Measurements from ENCODE around the gene AQP9.
"Not testable (repeated sequence)": the region's sequence is repeated elsewhere in the genome, so short reads cannot be mapped to it uniquely, and the experiment has no call there.

Gene AQP9

DNA sequence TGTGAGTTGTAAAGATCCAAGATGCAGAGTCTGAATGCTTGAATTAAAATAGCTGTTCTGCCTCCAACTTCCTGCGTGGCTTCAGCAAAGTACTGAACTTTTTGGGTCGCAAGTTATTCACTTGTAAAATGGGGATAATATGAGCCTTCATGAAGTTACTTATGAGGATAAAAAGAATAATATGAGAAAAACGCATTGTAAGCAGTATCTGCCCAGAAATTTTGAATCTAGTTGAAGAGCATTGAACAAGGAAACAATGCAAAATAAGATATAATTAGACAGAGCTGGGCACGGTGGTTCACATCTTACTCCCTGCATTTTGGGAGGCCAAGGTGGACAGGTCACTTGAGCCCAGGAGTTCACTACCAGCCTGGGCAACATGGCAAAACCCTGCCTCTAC is 37.8 kb downstream of the AQP9 start:
- in situ Hi-C loops (cut with MboI; ENCODE audit: low sequenced_read_pairs) = loop anchor here (25.0 kb wide), 2 partner anchors 289 to 614 kb away; no protein-coding TSS in a partner anchor

DNA sequence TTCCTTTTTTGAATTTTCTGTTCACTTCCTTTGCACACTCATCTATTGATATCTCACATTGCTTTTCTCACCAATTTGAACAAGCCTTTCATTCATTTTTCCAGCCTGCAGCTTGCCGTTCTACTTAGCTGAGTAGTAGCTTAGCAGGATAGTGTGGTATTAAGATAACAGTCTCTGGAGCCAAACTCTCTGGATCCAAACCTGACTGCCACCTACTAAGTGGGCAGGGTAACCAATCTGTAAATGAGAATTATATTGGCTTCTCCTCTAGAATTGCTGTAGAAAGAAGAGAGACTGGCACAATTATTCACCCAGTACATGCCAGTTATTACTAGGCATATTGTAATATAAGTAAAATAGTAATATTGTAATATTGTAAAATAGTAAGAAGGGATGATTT is 40.5 kb downstream of the AQP9 start:
- in situ Hi-C loops (cut with MboI; ENCODE audit: low sequenced_read_pairs) = loop anchor here (25.0 kb wide), 2 partner anchors 291 to 616 kb away; no protein-coding TSS in a partner anchor

DNA sequence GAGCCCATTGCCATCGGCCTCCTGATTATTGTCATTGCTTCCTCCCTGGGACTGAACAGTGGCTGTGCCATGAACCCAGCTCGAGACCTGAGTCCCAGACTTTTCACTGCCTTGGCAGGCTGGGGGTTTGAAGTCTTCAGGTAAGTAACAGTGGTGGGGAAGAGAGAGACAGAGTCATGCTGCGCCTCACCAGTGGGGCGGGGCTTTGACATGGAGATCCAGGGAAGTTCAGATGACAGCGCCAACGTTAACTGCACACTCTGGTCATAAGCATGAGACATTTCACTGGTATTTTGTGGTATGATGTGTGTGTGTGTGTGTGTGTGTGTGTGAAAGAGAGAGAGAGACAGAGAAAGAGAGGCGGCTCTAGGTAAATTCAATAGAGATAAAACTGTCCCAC is 41.0 kb downstream of the AQP9 start:
- in situ Hi-C loops (cut with MboI; ENCODE audit: low sequenced_read_pairs) = loop anchor here (25.0 kb wide), 2 partner anchors 292 to 617 kb away; no protein-coding TSS in a partner anchor

DNA sequence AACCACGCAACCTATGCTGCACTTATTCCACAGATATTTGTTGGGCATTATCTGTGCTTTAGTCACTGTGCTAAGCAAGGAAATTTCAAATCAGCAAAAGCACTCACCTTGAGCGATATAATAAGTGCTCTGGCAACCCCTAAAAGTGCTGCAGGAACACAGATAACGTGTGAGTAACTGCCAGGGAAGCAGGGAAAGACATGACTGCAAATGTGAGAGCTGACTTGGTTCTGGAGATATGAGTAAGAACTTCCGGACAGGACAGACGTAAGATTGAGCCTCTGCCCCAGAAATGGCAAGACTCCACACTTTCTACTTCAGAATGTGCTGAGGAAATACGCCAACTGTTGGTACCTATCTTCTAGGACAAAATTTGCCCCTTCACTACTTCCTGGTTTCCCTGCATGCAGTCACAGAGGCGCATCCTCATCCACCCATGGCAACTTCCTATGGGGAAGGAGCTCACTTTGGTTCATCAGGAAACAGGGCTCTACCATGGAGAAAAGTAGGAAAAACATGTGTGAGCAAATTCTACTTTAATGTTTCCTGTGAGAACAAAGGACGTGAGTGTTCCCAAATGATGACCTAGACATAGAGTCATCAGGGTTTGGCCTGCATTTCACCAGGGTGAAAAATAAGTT is 41.7 kb downstream of the AQP9 start:
- in situ Hi-C loops (cut with MboI; ENCODE audit: low sequenced_read_pairs) = loop anchor here (25.0 kb wide), 2 partner anchors 293 to 618 kb away; no protein-coding TSS in a partner anchor

DNA sequence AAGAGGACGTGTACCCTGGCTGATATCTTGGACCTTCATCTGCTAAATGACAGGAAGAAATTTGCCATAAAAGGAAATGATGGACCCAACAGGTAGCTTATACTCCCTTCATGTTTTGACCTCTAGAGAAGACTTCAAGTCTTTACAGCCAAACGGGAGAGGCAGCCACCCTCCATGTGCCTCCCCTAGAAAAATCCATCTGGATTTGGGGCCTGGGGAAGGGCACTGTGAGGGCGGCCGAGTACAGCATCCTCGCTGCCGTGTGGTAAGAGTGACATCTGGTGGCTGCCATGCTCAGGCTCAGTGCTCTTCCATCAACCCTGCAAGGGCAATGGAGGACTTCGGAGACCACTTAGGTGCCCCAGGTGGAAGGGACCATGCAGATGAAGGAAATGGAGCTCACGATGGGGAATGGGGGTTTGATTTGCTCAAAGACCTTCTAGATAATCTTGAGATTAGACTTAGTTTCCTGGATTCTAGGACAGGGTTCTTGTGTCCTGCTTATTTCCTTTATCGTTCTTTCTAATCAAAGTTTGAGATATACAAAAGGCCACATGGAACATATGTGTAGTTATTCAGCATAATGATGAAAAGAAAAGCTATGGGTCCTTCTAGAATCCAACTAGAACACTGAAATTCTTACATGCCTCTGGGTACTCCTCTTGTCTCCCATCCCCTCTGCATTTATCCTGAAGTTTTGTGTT is 44.4 kb downstream of the AQP9 start:
- in situ Hi-C loops (cut with MboI; ENCODE audit: low sequenced_read_pairs) = loop anchor here (25.0 kb wide), 2 partner anchors 295 to 620 kb away; no protein-coding TSS in a partner anchor

DNA sequence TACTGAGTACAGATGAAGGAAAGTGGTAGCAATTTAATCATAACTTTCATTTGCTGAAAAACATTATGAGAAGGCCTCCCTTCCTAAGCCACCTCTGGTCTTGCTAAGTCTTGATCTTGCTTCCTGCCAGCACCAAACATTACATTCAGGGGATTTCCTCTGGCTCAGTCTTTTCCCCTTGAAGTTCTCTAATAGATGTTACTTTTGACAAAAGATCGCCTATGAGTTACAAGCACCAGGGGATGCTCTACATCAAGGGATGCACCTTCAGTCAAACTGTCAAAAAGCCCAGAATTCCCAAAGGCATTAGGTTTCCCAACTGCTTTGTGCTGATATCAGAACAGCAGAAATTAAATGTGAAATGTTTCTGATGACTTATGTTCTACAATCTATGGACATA is 47.3 kb downstream of the AQP9 start:
- in situ Hi-C loops (cut with MboI; ENCODE audit: low sequenced_read_pairs) = loop anchor here (25.0 kb wide), 2 partner anchors 298 to 623 kb away; no protein-coding TSS in a partner anchor

DNA sequence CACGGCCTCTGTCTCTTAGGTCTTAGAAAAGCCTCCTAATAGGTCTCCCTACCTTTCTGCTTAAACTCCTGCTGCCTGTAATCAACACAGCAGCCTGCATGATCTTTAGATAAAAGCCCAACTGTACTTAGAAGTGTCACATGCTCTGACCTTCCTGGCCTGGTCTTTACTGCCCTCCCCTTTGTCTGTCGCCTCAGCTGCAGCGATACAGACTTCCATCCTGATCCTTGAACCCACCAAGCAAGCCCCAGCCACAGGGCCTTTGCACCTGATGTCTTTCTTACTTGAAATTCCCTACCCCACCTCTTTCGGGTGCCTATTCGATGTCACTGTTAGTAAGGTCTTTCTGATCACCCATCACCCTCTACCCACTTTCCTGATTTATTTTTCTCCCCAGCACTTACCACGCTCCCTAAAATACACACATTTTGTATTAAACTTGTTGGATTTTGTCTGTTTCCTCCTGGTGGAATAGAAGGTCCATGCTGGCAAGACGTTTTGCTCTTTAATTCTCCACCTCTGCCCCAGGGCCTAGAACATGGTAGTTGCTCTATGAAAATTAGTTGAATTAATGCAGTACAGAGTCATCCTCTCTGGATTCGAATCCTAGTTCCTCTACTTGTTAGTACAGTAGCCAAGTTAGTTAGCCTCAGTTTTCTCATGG is 51.1 kb downstream of the AQP9 start:
- in situ Hi-C loops (cut with MboI; ENCODE audit: low sequenced_read_pairs) = loop anchor here (25.0 kb wide), 2 partner anchors 302 to 627 kb away; no protein-coding TSS in a partner anchor

DNA sequence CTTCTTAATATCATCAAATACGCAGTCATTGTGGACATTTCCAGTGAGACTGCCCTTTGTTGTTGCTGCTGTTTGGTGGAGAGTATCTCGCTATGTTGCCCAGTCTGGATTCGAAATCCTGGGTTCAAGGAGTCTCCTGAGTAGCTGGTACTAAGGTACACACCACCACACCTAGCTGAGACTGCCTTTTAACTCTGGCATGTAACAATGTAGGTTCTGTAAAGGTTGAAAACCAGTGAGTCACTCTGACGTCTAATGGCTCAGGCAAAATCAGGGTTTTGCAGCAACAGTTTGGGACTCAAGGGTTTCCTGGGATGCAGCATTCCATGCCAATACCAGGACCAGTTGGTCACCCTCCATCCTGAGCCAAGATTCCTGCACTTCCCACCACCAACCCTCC is 52.2 kb downstream of the AQP9 start:
- in situ Hi-C loops (cut with MboI; ENCODE audit: low sequenced_read_pairs) = loop anchor here (25.0 kb wide), 2 partner anchors 303 to 628 kb away; no protein-coding TSS in a partner anchor

DNA sequence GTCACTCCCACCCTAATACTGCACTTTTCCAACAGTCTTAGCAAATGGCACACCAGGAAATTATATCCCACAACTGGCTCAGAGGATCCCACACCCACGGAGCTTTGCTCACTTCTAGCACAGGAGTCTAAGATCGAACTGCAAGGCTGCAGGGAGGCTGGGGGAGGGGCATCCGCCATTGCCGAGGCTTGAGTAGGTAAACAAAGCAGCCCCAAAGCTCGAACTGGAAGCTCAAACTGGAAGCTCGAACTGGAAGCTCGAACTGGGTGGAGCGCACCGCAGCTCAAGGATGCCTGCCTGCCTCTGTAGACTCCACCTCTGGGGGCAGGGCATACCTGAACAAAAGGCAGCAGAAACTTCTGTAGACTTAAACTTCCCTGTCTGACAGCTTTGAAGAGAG is 55.5 kb downstream of the AQP9 start:
- in situ Hi-C loops (cut with MboI; ENCODE audit: low sequenced_read_pairs) = loop anchor here (25.0 kb wide), 2 partner anchors 306 to 631 kb away; no protein-coding TSS in a partner anchor

DNA sequence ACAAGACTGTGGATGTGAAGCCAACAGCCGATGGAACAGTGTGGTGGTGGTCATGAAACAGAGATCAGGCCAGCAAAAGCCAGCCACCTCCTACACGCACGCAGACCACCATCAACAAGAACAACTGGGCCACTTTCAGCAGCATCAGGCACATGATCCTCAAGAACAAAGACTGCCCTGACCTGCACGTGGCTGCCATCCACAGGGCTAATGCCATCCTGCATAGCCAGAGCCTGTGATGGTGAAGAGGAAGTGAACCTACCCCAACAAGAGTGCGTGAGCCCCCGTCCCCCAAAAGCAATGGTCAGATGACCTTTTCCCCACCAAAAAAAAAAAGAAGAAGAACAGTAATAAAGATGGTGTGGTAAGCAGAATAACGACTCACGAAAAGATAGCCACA is 62.6 kb downstream of the AQP9 start:
- in situ Hi-C loops (cut with MboI; ENCODE audit: low sequenced_read_pairs) = no loop called here

DNA sequence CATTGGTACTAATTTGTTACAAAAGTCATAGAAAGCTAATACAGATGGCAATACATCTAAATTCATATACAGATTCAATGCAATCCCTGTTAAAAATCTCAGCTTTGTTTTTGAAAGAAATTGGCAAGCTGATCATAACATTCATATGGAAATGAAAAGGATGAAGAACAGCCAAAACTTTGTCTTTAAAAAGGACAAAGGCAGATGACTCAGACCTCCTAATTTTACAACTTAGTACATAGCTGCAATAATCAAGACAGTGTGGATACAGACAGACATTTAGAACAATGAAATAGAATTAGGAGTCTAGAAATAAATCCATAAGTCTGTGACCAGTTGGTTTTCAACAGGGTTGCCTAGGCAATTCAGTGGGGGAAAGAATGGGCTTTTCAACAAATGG is 63.3 kb downstream of the AQP9 start:
- in situ Hi-C loops (cut with MboI; ENCODE audit: low sequenced_read_pairs) = no loop called here

DNA sequence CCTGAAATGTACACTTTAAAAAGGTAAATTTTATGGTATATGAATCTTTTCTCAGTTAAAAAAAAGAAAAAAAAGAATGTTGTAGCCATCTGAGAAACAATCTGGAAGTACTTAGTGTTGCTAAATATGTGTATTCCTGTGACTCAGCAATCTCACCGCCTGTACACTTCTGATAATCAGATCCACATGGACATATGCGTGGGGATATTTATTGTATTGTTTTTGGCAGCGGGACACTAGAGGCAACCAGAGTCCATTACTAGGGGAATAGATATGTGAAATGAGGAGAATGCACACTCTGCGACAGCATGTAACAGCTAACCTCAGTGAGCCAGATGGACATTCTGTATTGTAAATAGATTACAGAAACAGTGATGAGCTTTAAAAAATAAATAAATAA is 65.4 kb downstream of the AQP9 start:
- in situ Hi-C loops (cut with MboI; ENCODE audit: low sequenced_read_pairs) = no loop called here

DNA sequence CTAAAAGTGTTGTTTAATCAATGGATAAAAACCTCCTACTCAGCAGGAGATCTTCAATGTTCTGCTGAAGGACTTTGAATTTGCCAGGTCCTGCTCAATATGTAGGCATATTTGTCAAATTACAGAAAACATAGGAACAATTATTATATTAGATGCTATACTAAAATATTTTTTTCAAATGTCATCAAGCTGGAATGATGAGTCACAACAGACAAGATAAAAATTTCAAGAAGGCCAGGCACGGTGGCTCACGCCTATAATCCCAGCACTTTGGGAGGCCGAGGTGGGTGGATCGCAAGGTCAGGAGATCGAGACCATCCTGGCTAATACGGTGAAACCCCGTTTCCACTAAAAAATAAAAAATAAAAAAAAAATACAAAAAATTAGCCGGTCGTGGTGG is 68.0 kb downstream of the AQP9 start:
- in situ Hi-C loops (cut with MboI; ENCODE audit: low sequenced_read_pairs) = no loop called here

DNA sequence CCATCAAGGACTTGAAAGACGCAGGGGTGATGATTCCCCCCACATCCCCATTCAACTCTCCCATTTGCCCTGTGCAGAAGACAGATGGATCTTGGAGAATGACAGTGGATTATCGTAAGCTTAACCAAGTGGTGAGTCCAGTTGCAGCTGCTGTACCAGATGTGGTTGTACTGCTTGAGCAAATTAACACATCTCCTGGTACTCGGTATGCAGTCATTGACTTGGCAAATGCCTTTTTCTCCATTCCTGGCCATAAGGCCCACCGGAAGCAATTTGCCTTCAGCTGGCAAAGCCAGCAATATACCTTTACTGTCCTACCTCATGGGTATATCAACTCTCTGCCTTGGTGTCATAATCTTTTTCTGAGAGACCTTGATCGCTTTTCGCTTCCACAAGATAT is 70.0 kb downstream of the AQP9 start:
- in situ Hi-C loops (cut with MboI; ENCODE audit: low sequenced_read_pairs) = not testable (repeated sequence)

DNA sequence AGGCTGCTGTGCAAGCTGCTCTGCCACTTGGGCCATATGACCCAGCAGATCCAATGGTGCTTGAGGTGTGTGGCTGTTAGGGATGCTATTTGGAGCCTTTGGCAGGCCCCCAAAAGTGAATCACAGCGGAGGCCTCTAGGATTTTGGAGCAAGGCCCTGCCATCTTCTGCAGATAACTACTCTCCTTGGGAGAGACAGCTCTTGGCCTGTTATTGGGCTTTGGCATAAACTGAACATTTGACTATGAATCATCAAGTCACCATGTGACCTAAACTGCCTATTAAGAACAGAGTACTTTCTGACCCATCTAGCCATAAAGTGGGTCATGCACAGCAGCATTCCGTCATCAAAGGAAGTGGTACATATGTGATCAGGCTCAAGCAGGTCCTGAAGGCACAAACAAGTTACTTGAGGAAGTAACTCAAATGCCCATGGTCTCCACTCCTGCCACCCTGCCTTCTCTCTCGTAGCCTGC is 70.9 kb downstream of the AQP9 start:
- in situ Hi-C loops (cut with MboI; ENCODE audit: low sequenced_read_pairs) = not testable (repeated sequence)

DNA sequence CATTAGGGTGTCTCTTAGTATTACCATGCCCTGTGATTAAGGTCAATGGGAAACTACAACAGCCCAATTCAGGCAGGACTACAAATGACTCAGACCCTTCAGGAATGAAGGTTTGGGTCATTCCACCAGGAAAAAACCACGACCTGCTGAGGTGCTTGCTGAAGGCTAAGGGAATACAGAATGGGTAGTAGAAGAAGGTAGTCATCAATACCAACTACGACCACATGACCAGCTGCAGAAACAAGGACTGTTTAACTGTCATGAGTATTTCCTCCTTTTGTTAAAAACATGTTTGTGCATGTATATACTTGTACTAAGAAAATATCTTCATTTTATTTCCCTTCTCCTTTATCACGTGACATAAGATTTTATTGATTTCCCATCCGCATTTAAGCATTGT is 71.8 kb downstream of the AQP9 start:
- in situ Hi-C loops (cut with MboI; ENCODE audit: low sequenced_read_pairs) = not testable (repeated sequence)

DNA sequence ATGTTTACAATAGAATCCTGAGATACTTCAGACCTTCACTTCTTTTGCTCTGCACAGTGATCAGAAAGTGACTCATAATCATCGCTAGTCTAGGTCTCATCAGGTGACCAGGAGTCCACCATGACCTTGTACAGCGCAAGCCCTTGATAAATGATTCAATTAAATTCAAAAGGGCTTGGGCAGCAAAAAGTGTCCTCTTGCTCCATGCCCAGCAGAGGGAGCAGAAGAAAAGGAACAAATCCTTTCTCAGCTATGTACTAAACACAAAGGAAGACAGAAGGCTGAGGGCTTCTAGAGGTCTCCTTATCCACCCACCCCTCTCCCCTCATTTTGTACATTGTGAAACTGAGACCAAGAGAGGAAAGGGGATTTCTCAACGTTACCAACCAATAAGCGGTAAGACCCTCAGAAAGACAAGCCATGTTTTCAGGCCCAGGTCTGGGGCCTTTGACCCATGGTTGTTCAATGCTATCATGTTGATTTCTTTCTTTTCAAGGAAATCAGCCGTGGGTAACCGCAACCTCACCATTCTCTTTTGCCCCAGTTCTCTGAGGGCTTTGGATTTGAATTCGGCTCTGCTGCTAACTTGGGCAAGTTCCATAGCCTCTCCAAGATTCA is 74.8 kb downstream of the AQP9 start:
- in situ Hi-C loops (cut with MboI; ENCODE audit: low sequenced_read_pairs) = no loop called here

DNA sequence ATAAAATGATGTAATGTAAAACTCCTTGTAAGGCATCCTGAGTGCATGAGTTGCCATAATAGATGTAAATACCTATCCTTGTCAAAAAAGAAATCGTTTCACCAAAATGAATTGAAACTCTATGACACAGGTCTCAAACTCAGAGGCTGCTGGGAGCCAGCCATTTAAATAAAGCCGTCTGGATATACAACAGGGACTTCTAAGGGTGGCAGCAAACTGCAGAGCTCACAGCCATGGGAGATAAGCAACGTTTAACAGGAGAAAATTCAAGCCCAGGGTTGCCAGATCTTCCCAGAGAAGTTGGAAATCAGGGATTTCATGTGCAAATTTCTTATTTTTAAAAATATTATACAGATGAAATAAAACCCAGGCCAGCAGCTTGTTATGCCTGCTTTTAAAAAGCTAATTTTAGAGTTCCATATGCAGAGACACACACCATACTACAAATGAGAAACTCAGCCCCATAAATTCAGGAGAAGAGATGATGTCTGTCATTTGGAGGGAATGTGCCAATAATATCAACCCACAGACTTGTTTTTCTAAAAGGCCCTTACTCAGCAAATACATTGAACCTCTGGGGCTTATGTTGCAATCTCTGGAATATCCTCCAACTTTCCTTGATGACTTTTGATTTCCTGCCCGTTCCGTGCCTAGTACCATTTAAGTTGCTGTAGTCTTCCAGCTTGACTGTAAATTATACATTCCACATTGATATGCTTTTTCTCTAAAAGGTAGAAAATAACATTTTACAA is 75.6 kb downstream of the AQP9 start:
- in situ Hi-C loops (cut with MboI; ENCODE audit: low sequenced_read_pairs) = no loop called here

DNA sequence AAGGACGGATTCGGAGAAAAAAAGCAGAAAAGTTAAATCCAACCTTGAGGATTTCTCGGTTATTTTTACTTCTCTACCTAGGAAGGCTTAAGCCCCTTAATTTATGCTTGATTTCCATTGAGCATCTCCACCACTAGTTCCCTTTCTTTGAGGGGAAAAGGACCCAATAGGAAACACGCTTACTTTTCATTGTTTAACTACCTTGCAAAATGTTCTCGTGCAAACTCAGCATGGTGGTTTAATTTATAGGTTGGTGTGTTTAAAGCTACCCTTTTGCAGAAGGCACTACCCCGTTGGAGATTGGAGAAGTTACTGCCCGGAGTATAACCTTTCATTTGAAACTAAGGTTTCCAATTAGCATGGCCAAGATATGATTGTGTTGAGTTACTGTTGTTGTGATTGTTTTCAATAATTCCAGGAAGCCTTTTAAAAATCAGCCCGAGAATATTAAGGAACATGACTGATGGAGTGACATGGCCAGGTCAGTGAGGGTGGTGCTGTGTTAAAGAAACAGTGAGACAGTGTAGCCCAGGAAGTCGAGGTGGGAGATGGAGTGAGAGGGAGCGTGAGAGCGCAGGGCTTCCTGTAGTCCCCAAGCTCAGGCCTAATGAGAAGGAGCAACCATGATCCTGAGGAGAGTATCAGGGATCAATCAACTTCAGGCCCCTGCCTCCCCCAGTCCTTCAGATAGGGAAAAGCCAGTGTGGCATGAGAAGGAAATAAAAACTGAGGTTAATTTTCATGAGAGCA is 76.6 kb downstream of the AQP9 start:
- in situ Hi-C loops (cut with MboI; ENCODE audit: low sequenced_read_pairs) = no loop called here

DNA sequence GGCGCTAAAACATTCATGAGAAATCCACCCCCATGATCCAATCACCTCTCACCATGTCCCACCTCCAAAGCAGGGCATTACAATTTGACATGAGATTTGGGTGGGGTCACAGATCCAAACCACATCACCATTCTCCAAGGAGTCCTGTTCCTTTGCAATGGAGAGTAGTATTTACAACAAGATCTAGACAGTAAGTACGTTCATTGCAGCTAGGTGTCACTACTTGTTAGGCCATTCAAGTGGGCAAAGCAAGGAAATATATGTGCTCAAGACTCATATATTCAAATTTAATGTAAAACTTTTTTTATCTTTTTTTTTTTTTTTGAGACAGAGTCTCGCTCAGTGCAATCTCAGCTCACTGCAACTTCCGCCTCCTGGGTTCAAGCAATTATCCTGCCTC is 79.3 kb downstream of the AQP9 start:
- in situ Hi-C loops (cut with MboI; ENCODE audit: low sequenced_read_pairs) = no loop called here
